ENCODE results near the gene TMEM54.
"Not testable (repeated sequence)": the region's sequence is repeated elsewhere in the genome, so short reads cannot be mapped to it uniquely, and the experiment has no call there.

The TMEM54 gene

GRCh38 chr1:32919811-32920733 lies 18.9 kb upstream of the TMEM54 start:
- DNase-seq (ENCODE audit: extremely low read depth in 1 of 2, low read depth in 1 of 2) = no peak

GRCh38 chr1:32918179-32918578 lies 17.0 kb upstream of the TMEM54 start:
- no peak for DNase-seq (ENCODE audit: extremely low read depth in 1 of 2, low read depth in 1 of 2)

GRCh38 chr1:32917521-32917920 lies 16.3 kb upstream of the TMEM54 start:
- no peak for DNase-seq (ENCODE audit: extremely low read depth in 1 of 2, low read depth in 1 of 2)

- no peak for DNase-seq (ENCODE audit: extremely low read depth in 1 of 2, low read depth in 1 of 2)
Measured at GRCh38 chr1:32915766-32916706, 14.8 kb upstream of the TMEM54 start.

- no peak for DNase-seq (ENCODE audit: extremely low read depth in 1 of 2, low read depth in 1 of 2)
Measured at GRCh38 chr1:32910319-32910718, 9.1 kb upstream of the TMEM54 start.

GRCh38 chr1:32907435-32907834 lies 6.2 kb upstream of the TMEM54 start:
- DNase-seq (ENCODE audit: extremely low read depth in 1 of 2, low read depth in 1 of 2) = no peak

- DNase-seq (ENCODE audit: extremely low read depth in 1 of 2, low read depth in 1 of 2) = no peak
Measured at GRCh38 chr1:32906654-32907053, 5.5 kb upstream of the TMEM54 start.

- DNase-seq (ENCODE audit: extremely low read depth in 1 of 2, low read depth in 1 of 2) = not testable (repeated sequence)
Measured at GRCh38 chr1:32905588-32905987, 4.4 kb upstream of the TMEM54 start.

GRCh38 chr1:32904797-32905196 lies 3.6 kb upstream of the TMEM54 start:
- DNase-seq (ENCODE audit: extremely low read depth in 1 of 2, low read depth in 1 of 2) = no peak

- no peak for DNase-seq (ENCODE audit: extremely low read depth in 1 of 2, low read depth in 1 of 2)
Measured at GRCh38 chr1:32903991-32904785, 3.0 kb upstream of the TMEM54 start.

- DNase-seq (ENCODE audit: extremely low read depth in 1 of 2, low read depth in 1 of 2) = no peak
Measured at GRCh38 chr1:32902535-32902920, 1.3 kb upstream of the TMEM54 start.

- no peak for DNase-seq (ENCODE audit: extremely low read depth in 1 of 2, low read depth in 1 of 2)
Measured at GRCh38 chr1:32901823-32902534, 790 bp upstream of the TMEM54 start.

GRCh38 chr1:32900371-32900955 lies 726 bp downstream of the TMEM54 start:
- no peak for DNase-seq (ENCODE audit: extremely low read depth in 1 of 2, low read depth in 1 of 2)

GRCh38 chr1:32899586-32900296 lies 1.4 kb downstream of the TMEM54 start:
- no peak for DNase-seq (ENCODE audit: extremely low read depth in 1 of 2, low read depth in 1 of 2)

GRCh38 chr1:32898958-32899357 lies 2.2 kb downstream of the TMEM54 start:
- no peak for DNase-seq (ENCODE audit: extremely low read depth in 1 of 2, low read depth in 1 of 2)

GRCh38 chr1:32898056-32898455 lies 3.1 kb downstream of the TMEM54 start:
- DNase-seq (ENCODE audit: extremely low read depth in 1 of 2, low read depth in 1 of 2) = no peak

- DNase-seq (ENCODE audit: extremely low read depth in 1 of 2, low read depth in 1 of 2) = no peak
Measured at GRCh38 chr1:32897082-32898049, 3.8 kb downstream of the TMEM54 start.

GRCh38 chr1:32896451-32896850 lies 4.7 kb downstream of the TMEM54 start:
- DNase-seq (ENCODE audit: extremely low read depth in 1 of 2, low read depth in 1 of 2) = no peak

Measured in stimulated activated CD8-positive, alpha-beta memory T cell treated with anti-CD3 and anti-CD28 coated beads, Interleukin-7, amount 100 ng/mL, for 48 hours (primary cell).